ENCODE results near the gene KIAA0513.

Gene KIAA0513

DNA sequence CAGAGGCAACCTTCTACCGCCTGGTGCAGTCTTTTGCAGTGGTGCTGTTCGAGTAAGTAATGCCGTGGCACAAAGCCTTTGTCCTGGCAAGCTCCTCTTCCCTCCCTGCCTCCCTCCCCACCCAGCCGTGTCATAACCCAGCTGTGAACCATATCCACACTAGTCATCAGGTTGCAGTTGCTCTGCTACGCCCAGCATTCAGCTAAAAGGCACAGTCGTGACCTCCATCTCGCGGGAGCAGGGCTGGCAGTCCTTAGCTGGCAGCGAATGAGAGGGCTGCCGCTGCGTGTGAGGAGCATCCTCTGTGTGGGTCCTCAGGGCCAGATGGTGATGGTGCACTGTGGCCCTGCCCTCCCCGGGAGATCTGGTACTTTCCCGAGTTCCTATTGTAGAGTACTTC is 45.4 kb downstream of the KIAA0513 start:
- DNase-seq: no peak

DNA sequence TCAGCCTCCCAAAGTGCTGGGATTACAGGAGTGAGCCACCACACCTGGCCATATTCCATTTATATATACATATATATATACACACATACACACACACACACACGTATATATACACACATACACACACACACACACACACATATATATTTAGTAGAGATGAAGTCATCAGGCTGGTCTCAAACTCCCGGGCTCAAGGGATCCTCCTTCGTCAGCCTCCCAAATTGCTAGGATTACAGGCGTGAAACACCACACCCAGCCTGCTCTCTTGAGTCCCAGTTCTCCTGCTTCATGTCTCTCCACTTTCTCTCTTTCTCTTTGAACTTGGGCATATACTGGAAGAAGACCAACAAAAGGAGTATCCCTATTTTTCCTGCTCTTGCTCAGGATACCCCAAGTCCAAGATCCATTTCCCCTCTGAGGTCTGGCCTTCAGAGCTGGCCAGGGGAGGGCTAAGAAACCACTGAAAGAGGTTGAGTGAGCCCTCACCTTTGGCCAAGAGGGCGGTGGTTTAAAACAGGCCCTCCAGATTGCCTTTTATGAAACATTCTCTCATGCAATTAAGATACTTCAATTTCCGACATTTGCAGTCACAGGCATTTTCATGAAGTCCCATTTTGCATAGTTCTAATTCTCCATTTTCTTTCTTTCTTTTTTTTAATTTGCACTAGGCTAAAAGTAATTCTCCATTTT is 46.8 kb downstream of the KIAA0513 start:
- DNase-seq: no peak

DNA sequence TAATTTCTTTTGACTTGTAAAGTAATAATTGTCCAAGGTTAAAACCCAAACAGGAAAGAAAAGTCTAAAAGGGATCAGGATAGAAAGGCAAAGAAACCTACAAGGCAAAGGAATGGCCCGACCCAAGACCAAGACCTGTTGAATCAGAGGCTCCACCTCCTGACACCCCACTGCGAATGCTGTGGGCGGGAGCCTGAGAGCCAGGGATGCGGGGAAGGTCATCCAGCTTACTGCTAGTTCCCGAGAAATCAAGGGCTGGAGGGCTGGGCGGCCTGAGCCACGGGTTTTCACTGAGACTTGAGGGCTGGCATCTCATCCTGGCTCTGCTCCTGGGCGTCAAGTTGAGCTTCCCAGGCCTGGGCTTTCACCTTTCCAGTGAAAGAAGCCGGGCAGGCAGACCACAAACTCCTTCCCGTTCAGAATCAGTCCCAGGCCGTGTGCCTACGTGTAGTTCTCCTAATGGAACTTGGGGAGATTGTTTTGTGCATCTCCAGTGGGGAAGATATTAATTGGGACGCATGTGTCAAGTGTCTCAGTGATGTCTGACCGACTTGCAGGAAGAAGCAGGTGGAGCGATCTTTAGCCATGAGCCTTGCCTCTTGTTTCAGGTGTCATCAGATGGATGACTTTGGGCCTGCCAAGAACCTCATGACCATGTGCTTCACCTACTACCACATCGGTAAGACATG is 47.8 kb downstream of the KIAA0513 start:
- DNase-seq: no peak

GRCh38 chr16:85077039-85077438 is 49.4 kb downstream of the KIAA0513 start:
- DNase-seq: no peak

DNA sequence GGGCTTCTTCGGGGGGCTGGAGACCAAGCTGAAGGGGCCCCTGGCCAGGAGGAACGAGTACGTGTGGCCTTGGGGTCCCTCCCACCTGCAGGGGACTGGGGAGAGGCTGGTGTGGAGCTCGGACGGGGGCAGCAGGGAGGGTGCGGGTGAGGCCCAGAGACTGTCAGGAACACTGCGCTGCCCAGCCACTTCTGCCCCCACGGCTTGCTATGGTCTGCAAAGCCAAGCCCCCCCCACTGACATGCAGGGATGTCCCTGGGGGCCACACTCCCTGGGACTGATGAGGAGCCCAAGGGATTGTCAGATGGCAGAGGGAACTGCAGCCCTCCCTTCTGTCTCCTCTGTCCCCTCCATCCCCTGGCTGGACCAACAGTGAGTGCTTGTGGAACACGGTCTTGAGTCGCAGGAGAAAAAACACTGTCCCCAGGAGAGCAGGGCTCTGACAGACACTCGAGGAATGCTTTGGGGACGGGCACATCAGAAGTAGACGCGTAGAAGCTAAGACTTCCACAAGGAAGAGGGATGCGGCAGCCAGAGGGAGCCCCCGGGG is 50.1 kb downstream of the KIAA0513 start:
- no peak for DNase-seq

DNA sequence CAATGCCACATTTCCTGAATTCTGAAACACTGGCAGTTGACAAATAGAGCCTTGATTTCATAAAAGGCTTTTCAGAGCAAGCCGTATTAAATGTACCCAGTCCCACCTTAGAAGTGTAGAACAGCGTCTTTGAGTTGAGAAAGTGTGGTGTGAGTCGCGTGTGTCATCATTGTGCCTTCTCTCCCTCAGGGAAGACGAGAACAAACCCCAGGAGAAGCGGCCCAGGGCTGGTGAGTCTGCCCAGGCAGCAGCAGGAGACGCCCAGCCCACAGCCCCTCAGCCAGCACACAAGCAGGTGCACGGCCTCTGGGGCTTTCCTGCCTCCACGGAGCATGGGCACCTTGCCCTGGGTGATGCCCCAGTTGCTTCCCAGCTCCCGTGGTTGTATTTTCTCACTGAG is 50.6 kb downstream of the KIAA0513 start:
- DNase-seq: peak in 1 of 2 donors; percentile 27

- DNase-seq: no peak
These were observed 51.4 kb downstream of the KIAA0513 start for GRCh38 chr16:85078952-85079351.

DNA sequence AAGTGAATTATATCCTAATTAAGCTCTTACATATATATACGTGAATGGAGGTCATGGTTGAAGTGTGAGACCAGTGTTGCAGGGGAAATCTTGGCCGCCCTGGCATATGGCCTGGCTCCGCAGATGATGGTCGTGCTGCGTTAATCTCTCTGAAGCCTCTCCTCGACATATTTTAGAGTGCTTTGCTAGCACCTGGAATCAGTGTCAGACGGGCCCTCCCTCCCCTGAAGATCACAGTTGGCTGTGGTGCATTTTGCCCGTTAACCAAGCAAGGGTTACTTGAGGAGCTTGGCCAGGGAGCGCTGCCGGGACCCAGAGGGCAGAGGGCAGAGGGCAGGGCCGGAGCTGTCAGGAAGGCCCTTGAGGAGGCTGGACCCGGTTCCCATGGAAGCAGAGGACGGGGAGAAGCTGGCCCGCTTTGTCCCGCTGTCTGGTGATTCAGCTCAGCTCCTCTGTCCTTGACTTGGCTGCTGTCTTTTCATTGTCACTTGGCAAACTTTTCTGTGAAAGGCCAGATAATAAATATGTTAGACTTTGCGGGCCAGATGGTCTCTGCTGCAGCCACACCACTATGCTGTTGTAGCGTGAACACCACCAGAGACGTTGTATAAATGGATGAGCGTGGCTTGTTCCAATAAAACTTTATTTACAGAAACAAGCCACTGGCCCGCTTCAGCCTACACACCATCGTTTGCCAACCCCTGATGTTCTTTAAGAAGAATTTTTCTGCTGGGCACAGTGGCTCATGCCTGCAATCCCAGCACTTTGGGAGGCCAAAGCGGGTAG is 52.4 kb downstream of the KIAA0513 start:
- no peak for DNase-seq

GRCh38 chr16:85081038-85081437 is 53.4 kb downstream of the KIAA0513 start:
- DNase-seq: no peak

DNA sequence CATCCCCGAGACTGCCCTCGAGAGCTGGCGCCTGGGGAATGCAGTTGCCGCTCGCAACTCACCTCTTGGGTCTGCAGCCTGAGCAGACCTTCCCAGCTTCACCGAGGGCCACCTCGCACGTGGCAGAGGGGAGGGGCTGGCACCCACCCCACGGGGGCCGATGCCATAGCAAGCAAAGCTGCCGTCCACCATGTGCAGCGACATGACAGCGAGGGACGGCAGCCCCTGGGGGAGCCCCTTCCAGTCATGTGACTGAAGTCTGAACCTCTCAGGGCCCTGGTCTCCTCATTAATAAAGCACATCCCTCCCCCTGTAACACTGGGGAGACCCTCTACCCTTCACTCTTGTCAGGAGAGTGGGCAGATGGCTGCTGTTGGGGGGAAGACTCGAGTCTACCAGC is 54.2 kb downstream of the KIAA0513 start:
- no peak for DNase-seq

DNA sequence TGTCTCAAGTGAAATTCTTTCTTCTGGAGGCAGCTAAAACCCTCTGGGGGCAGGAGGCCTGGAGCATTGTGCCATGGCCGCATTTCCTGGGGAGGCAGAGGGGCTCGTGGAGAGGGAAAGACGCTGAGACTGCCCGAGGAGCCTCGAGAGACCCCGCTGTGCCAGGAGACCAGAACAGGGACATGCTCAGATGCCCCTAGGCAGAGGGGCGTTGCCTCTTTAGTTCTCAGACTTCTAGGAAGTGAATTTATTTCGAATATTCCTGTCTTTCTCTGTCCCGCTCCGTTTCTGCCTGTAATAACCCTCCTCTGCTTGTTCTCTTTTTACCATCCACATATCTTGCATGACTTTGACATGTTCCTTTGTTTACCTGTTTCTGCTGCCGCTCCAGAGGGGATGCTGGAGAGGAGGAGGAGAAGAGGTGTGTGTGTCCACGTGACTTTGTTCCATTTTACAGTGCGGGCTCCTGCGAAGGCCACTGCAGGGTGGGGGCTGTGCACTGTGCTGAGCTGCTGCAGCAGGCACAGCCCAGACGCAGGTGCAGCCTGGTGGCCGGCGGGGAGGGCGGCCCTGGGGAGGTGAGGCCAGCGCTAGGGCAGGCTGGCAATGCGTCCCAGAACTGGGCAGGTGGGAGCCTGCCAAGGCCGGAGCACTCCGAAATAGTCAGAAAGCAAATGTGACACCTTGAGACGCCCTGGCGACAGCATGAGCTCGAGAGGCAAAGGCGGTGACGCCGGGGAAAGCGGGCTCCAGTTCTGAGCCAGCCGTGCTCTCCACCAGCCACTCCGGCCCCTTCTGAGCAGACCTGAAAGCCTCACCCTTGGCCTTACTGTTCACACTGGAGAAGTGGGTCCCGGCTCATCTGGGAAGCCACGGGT is 54.8 kb downstream of the KIAA0513 start:
- DNase-seq: no peak

DNA sequence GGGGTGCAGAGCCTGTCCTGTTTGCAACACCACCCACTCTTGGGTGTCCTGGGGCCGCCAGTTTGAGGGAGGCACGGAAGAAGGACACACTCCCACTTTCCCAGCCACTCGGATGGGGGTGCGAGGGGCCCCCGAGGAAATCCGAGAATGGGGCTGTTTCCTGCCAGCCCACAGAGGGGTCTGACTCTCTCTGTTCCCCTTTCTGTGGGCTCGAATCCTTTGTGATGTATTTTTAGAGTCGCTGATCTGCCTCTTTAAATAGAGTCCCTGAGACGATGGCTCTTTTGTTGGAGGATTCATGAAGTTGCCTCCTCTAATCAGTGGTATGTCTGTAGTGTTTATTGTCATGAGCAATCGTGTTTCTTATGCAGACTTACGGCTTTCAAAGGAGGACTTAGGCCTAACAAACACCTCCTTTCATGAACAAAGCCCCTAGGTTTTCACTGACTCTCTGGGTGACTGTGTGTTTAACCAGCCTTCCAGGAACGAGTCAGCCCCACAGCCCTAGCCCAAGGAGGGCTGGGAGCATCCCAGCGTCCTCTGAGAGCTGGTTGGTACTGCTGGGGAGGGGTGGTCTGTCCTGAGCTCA is 55.5 kb downstream of the KIAA0513 start:
- peak; percentile 13 to 34 for DNase-seq

DNA sequence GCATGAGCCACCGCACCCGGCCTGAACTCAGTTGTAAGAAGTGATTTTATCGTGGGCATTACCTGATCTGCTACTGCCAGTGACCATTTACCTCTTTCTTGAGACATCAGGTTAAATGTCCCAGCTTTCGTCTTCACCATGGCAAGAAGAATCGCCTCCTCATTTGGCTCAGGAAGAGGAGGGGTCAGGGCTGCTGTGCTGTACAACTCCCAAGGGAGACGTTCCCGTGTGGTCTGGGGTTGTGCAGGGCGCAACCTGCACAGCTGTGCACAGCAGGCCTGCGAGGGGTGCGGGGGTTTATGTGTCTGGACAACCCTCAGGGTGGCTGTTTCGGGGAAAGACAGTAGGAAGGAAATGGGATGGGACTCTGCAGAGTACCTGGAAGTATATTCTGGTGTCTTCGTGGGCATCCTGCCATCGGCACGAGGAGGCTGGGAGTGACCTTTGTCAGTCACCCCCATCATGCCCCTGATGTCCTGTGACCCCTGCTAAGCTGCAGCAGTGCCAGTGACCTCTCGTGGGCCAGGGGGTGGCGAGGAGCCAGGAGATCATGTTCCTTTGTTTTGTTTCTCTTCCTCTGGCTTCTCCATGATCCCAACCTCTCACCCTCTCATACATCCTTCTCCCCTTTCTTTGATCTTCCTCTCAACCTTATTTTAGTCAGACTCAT is 57.4 kb downstream of the KIAA0513 start:
- no peak for DNase-seq

DNA sequence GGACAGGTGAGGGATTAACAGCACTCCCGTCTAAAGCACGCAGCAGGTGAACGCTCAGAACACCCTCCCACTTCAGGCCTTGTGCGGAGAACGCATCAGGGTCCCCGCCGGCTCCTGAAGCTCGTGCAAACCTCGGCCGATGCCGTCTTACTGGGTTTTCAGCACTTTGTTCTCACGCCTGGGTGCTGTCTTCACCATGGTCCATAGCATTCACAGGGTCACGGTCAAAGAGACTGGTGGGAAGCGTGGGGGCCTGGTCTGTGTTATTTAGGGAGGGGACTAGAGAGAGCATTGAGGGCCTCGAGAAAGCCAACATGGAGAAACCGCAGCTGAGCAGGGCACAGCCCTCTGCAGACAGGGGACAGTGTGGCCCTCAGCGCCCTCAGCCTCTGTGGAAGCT is 58.1 kb downstream of the KIAA0513 start:
- no peak for DNase-seq

- peak; percentile 74 to 78 for DNase-seq
These were observed 59.0 kb downstream of the KIAA0513 start for GRCh38 chr16:85086347-85087291.

DNA sequence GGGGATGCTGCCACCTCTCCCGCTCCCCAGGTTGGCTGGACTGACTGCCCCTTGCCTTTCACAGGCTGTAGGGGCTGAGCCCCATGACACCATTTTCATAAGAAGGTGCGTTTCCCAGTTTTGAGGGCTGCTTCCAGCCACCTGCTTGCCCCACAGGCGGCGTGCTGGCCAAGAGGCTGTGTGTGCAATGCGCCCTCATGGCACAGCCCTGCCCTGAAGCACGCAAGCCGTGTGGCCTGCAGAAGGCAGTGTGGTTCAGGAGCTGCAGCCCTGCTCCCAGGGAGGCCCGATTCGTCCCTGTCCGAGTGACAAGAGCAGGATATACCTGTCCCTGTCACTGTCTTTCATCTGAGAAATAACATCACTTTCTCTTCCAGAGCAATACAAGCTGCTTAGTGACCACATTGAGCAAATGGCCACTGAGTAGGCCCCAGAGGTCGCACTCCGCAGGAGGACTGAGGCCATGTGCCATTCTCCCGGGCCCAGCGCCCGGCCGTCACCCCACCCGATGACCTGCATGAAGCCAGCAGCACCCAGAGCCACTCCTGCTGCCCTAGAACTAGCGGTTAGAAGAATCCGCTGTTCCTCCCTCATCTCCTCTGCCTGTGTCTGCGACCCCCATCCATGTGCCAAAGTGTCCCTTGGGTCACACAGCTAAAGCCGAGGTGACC is 60.4 kb downstream of the KIAA0513 start:
- DNase-seq: no peak

DNA sequence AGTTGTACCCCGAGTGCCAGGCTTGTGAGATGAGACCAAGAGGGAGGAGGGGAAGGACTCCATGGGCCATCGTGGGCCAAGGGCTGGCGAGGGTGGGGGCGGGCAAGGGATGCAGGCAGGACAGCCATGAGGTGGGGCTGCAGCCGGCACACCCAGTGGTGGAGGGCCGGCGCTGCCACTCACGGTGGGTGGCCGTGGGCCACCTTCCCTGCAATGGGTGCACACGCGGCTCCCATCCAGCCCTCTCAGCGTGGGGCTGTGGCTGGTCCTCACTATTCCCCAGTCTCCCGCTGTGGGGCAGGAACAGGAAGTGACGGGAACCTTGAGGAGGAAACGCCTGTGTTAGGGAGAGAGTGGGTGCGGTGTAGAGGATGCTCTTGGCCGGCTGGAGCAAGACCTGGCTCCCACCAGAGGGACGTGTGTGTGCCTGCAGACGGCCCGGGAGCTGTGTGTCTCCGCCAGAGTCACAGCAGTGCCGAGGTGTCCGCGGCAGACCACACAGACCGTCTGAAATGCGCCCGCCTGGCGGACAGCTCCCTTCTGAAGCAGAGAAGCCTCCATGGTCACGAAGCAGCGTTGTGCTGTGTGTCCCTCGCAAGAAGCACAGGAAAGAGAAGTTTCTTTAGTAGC is 61.1 kb downstream of the KIAA0513 start:
- peak in 1 of 2 donors; percentile 15 for DNase-seq

GRCh38 chr16:85089525-85089924 is 61.9 kb downstream of the KIAA0513 start:
- DNase-seq: no peak

DNA sequence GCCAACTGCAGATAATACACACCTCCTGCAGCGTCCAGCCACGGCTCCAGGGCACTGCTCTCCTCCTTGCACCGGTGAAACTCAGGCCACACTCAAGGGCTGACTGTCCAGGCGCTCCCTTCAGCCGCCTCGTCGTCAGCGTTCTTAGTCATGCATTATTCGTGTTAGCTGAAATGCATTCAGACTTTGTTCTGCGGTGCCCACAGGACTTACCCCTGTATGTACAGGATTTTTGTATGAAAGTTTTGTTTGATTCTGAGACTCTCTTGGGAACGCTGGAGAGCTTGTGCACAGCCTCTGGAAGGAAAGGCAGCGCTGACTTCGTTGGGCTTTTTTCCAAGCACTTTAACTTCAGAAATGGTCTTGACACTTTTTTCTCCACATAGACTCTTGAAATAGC is 62.6 kb downstream of the KIAA0513 start:
- DNase-seq: no peak

Data from inflammatory macrophage (primary cell).